ENCODE measurements around the gene DLST.

Gene DLST

DNA sequence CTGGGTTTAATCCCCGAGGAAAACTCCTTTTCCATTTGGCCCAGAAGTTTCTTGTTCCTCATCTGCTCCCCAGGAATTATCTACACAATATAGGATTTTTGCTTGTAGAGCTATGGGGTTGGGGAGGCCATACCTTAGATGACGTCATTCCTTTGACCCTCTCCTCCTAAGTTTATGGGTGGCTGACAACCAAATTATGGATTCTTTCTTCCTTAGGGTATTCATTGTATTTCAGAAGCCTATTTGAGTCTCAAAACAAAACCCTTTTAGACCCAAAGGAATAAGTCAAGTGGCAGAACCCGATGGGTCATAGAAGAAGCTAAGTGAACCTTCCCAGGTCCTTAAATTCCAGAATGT, 20.0 kb upstream of the DLST start:
- no peak for FAIRE-seq

DNA sequence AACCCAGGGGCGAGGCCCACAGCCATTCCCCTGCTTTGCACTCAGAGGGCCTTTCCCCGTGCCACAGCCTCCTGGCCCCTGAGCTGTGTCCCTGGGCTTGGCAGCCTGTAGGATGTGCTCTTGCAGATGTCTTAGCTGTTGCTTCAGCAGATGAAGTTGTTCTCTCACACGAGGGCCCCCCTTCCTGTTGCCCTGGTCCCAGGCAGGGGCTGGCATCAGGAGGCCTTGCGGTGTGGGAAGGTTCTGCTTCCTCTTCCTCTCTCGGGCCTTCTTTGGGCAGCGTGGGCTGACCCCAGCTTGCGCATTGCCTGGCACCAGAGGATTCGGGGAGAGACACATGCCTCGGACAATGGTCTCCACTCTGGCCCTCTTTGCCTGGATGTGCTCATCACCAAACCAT, 18.4 kb upstream of the DLST start:
- FAIRE-seq: no peak

DNA sequence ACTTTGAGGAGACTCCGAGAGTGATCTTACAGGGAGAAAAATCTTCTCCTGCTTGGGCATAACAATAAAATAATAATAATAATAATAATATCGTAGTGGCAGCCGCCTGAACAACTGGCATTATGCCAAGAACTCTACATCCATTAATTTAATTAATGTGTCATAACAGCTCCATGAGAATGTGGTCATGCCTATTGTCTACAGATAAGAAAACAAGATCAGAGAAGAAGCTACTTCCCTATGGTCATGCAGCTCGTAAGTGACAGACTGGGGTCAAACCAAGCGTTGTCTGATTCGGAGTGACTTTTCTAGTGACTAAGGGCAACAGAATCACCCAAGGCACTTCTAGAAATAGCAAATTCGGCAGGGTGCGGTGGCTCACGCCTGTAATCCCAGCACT, 17.5 kb upstream of the DLST start:
- no peak for FAIRE-seq

DNA sequence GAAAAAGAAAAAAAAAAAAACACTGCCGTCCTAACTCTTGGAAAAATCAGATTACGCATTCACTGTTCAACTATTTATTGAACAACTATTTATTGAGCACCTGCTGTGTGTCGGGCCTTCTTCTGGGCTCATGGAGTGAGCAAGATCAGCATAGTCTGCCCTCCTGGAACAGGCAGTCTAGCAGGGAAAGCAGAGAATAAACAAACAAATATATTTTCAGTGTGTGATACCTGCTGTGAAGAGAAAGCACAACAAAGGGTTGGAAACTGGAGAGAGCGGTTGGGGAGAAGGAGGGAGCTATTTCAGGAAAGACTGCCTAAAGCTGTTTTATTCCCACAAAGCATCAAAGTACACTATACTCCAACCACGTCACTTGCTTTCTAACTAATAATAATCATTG, 16.6 kb upstream of the DLST start:
- no peak for FAIRE-seq

DNA sequence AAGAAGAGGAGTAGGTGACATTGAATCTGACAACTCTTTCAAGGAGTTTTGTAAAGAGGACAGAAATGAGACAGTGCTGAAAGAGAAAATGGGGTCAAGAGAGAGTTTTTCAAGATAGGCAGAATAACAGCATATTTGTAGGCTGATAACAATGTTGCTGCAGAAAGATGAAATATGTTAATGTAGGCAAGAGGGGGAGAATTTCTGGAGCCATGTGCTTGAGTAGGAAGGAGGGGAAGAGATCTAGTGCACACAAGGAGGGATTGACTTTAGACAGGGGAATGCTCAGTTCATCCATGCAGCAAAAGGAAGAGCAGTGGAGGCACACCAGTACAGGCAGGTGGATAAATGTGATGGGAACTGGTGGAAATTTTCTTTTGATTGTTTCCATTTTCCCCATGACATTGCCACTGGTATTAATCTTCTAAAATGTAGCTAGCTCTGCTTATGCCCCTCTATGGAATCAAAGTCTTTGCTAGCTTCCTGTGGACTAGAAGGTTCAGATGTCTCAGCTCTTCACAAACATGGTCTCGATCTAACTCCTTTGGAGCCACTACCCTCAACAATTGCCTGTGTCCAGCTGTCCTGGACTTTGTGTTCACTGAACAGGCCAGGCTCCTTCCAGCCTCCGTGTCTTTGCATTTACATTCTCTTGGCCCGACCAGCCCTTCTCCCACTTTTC, 14.9 kb upstream of the DLST start:
- no peak for FAIRE-seq

DNA sequence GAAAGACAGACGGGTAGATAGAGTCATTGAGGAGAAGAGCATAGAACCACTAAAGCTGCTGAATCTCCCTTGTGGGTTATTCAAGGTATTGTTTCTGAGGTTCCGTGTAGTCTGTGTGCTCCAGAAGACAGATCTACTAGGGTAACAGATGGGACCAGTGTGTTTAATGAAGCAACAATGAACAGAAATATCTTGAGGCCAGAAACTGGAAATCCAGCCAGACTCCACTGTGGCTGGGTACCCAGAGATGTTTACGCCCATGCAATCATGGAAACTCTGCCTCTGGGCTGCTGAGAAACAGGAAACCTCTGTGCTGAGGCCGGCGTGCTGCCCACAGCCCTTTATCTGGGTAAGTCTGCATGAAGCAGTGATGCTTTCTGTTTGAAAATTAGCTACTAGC, 14.0 kb upstream of the DLST start:
- no peak for FAIRE-seq

DNA sequence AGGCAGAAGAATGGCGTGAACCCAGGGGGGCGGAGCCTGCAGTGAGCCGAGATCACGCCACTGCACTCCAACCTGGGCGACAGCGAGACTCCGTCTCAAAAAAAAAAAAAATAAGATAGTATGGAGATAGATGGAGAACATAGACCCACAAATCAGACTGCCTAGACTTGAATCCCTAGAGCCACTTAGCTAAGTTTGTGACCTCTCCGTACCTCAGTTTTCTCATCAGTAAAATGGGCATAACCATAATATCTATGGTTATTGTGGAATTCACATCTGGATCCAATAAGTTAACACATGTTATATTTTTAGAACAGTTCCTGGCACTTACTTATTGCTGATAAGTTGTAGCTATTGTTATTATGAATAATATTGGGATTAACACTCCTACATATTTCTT, 13.0 kb upstream of the DLST start:
- no peak for FAIRE-seq

DNA sequence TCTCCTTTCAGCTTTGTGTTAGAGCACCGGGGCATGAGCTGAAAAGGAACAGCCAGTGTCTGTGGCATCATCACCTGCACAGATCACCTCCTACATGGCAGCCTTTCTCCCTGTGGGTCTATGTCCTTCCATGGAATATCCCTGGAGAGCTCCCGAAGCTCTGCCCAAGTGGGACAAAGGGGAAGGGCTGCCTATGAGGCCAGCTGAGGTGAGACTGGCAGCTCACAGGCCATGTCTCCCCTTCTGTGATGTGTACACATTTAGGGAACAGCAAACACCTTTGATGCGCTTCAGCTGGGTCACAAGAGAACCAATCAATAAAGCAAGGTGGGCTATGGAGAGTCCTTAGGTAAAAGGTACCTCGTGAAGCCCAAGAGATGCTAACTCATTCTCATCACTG, 9.9 kb upstream of the DLST start:
- FAIRE-seq: no peak

DNA sequence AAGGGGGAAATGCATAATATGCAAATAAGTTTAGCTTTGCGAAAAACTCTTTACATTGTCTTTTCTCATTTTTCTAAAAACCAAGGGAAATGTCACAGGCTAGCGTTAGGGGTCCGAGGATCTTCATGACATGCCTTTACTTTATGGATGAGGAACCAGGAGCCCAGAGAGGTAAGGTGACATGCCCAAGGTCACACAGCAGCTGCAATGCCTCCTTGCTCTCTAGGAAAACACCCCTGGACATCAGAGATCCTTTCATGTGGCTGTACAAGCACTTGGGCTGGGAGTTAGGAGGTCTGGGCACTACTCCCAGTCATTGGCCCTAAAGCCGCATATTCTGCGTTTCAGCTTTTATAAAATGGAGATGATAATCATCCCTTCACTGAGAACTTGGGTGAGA, 6.5 kb upstream of the DLST start:
- no peak for FAIRE-seq

DNA sequence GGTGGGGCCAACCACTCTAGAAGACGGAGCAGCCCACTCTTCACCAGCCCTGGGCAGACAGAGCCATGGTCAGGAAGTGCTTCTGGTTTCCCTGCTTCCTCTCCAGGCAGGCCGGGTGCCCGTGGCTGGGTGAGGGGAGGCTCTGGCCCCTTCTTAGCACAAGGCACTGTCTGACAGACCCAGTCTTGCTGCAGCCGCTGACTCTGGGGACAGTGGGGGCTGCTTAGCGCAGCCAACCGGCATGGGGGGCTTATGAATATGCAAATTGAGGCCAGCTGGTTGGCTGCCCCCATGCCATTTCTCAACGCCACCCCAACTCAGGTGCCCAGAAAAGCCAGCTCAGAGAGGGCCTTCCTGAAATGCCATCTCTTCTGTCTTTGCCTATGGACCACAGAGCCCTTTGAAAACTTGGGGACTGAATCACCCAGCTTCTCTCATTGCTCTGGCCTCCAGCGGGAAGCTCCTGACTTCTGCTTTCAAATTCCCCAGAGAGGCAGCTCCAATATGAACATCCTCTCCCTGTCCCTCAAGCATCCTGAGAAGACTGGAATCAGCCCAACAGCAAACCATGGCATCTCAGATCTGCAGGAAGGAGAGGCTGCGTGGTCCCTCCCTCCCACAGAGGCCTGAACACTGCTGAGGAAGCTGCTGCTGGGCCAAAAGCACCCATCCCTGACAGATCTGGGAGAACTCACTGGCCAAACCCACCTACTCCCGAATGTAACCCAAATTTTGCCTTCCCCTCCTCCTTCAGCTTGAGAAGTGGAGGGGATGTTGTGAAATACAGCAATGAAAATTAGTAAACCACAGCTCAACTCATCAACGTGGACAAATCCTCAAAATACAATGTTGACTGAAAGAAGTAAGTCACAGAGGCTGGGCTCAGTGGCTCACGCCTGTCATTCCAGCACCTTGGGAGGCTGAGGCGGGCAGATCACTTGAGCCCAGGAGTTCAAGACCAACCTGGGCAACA, 5.5 kb upstream of the DLST start, which contains the start of gene PROX2:
Gene PROX2, minus strand, starts transcription at position 205 of the 973 bp plus-strand sequence. CDS start 12,311 bp downstream, outside the sequence.
- no peak for FAIRE-seq

DNA sequence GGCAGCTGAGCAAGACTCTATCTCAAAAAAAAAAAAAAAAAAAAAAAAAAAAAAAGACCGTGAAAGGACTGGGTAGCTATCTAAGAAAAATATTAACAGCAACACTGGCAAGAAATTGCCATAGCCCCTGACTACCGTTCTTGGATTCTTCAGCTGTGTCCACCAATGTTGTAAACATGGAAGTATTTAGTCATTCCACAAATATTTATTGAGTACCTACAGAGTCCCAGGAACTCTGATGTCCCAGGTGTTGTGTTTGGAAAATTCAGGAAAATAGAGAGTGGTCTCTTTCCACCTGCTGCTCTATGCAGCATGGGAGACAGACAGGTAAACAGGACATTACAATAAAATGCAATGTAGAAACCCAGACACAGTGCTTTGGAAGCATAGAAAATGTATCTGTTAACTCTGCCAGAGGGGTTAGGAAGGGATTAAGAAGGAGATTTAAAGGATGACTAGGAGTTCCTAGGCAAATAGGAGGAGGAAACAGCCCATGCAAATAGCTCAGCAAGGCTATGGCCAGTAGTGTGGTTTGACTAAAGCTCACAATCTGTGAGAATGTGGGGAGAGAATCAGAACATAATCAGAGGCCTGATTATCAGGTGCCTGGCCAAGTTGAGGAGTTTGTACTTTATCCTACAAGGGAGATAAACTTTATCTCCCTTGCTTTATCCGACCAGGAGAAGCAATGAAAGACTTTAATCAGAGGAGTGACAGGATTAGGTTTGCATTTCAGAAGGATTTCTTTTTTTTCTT, 2.1 kb upstream of the DLST start:
- no peak for FAIRE-seq

DNA sequence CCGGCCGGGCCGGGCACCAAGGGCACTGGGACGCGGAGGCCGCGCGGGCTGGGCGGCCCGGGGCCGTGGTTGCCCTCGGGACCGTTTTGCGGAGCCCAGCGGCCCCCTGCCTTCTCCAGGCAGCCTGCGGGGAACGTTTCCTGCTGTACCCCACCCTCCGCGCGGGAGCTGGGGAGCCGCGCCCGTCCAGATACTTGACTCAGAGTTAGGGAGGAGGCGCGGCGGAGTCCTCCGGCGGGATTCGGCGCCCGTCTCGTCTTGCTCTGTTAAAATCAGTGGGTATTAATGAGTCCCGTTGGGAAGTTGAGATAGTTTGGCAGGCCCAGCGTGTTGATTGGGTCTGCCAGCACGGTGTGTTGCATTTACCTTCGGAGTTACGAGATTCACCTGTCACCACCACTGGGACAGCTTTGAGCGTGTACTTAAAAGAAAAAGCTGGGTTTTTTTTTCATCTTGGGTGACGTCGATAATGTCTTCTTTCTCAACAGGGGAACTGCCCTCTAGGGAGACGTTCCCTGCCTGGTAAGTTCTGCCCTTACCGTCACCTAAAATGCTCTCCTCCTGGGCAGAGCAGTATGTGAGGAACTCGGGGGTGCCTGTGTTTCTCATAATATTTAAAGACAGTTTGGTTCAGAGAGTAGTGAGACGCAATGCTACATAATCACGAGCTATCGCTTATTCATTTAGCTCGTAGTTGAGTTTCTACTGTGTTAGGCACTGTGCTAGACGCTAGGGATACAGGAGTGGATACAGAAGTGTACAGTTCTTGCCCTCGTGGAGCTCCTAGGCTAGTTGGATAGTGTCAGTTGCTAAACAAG, 596 bp downstream of the DLST start:
- FAIRE-seq: no peak

DNA sequence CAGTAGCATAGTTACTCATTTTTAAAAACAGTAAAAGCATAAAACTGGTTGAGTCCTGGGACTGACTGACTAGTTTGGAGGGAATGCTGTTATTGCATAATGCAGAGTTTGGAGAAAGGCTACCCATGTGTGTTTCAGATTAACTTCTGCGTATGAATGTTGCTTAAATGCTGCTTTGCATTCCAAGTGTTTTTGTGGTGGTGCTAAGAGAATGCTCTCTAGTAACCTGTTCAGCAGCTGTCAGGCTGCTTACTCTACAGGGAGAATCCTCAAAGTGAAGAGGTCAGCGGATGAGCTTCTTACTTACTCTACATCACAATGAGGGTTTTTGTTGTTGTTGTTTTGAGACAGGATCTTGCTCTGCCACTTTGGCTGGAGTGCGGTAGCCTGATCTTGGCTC, 4.3 kb downstream of the DLST start:
- no peak for FAIRE-seq

DNA sequence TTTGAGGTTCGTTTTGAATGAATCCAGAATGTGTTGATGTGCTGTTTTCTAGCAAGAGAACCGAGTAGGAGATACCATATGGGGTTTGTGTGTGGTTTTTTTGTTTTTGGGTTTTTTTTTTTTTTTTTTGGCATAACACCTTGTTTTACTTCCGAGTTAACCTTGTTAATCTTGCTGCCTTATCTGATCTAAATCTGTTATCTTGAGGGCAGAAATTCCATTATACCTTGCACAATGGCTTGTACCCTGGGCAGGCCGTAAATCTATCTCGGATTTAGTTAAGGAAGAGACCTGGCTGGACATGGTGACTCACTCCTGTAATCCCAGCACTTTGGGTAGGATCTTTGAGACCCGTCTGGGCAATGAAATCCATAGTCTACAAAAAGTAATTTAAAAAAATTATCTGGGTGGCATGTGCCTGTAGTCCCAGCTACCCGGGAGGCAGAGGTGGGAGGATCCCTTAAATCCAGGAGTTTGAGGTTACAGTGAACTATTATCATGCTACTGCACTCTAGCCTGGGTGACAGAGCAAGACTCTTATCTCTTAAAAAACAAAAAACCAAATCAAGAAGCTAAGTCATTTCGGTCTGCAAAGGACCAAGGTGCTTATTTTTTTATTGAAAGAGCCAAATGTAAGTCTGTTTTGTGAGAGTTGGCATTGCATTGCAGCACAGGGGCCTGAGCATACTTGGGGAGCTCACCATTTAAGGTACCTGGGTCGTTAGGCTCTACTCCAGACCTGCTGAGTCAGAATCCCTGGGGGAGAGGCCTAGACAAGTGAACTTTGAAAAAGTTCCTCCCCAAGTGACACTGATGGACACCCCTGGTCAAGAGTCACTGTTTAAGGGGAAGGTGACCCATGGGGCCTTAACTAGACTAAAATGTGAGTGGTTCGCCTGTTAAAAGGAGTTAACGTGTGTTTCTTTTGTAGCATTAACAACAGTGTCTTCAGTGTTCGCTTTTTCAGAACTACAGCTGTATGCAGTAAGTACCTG, 6.7 kb downstream of the DLST start:
- no peak for FAIRE-seq

DNA sequence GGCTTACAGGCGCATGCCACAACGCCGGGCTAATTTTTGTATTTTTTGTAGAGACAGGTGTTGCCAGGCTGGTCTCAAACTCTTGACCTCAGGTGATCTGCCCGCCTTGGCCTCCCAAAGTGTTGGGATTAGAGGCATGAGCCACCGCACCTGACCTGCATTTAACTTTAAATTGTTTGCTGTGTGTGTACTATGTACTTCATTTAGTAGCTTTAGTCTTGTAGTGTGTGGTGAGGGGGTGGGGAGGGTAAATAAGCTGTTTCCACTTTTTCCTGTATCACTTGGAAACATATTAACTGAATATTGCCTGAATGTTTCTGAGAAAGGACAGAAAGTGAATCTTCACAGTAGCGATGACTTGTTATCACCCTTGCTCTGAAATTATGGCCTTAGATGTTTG, 8.5 kb downstream of the DLST start:
- no peak for FAIRE-seq

DNA sequence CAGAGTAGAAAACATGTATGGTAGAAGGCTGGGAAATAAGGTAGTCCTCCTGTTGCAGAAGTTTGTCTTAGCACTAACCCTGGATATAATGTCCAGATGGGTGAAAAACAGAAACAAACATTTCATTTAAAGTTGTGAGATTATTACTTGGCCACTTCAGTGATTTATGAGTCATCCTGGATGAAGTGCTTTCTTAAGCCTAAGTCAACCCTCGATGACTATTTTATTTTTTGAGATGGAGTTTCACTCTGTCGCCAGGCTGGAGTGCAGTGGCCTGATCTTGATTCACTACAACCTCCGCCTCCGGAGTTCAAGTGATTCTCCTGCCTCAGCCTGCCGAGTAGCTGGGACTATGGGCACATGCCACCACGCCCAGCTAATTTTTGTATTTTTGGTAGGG, 10.2 kb downstream of the DLST start:
- no peak for FAIRE-seq

DNA sequence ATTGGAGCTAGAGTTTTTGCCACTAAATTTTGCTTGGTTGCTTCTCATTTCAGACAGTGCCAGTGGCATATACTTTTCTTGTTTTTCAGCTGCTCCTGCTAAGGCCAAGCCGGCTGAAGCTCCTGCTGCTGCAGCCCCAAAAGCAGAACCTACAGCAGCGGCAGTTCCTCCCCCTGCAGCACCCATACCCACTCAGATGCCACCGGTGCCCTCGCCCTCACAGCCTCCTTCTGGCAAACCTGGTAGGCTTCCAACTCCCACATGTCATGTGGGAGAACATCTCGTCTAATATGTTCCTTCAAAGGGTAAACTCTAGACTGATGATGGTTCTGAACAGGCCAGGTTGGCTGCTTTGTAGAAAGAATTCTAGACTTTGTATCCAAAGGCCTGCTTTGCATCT, 11.0 kb downstream of the DLST start:
- FAIRE-seq: no peak

DNA sequence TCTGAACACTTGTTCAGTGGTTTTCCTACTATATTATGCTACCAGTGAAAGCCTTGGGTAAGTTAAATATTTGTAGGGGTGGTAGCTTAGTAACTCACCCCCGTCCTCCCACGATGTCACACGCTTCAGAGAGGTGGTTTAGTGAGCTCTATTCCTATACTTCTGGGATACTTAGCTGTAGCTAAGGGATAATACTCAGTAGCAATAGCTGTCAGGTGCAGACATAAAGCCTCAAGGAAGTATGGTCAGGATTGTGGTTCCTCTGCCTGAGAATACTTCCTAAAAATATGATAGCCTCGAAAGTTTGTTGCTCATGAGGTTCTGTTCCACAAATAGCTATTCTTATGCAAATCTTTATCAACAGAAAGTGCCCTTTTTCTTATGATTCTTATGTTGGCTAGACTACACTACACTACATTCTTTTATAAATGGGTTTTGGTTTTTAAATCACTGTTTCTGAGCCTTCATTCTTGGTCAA, 11.9 kb downstream of the DLST start:
- no peak for FAIRE-seq

DNA sequence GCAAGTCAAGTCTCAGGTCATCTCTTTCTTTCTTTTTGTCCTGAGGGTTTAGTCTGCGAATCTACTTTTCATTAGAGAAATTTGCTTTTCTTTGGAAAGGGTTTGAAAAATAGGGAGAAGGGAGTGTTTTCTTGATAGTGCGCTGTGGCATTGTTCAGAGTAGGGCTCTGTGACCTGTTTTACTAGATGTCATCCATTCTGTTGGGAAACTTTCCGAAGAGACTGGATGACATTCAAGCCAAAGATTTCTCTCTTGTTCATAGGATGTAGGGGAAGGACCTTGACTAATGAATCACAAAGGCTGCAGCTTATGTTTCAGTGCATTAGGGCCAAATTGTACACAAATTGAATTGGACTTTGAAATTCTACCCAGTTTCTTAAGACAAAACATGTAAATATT, 14.7 kb downstream of the DLST start:
- no peak for FAIRE-seq

DNA sequence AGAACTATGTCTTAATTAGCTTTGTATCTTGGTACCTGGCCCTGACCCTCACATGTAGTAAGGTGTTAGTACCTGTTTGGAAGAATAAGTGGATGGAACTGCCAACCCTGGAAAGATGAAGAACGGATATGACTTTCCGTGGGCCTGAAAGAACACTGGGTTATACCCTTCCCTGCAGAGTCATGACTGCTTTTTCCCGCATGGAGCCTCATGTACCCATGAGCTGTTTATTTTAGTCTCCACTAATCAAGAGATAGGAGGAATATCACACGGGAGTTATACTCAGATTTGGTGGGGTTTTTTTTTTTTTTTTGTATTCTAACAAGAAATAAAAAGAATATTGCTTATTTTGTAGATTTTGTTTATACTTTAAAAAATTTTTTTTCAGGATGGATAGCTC, 15.9 kb downstream of the DLST start:
- FAIRE-seq: no peak

DNA sequence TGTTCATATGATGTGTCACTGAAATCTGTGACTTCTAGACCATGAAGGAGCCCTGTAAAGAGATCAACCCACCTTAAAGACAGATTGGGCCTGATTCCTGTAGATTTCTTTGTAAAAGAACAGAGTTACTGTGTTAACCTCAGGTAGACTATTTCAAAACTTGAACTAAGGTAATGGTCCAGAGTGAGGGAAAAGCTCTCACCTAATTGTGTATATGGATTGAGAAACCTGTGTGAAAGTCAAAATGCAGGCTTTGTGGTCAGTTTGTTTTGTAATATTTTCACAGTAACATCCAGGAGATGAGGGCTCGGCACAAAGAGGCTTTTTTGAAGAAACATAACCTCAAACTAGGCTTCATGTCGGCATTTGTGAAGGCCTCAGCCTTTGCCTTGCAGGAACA, 16.4 kb downstream of the DLST start:
- no peak for FAIRE-seq
